OCI-LY1 (cell line): ENCODE measurements around the gene SNX24.
"Not testable (repeated sequence)": the region's sequence is repeated elsewhere in the genome, so short reads cannot be mapped to it uniquely, and the experiment has no call there.

Experiments used
- CTCF ChIP-seq: fragments of 200-600 bp; sonication (generic), shearing (Covaris generic); IDR thresholded peaks from 2 replicates; pipeline ENCODE4 v1.5.1; 2017; ENCODE audit warnings: mild to moderate bottlenecking, antibody characterized with exemption, low read length, moderate library complexity, mixed read lengths
- EZH2 ChIP-seq: fragments of 200-600 bp; sonication (generic), shearing (Covaris generic); IDR thresholded peaks from 2 replicates; pipeline ENCODE4 v1.8.0; 2017; ENCODE audit warnings: borderline replicate concordance, mixed run types, mild to moderate bottlenecking, antibody characterized with exemption, low read length, moderate library complexity, mixed read lengths

- TF ChIP-seq CTCF, EZH2: not testable (repeated sequence)
Observed at GRCh38 chr5:122913436-122913835, 68.0 kb downstream of the SNX24 start.
